Liver (tissue), 9 donors: ENCODE data around the gene CACHD1. TPM values are rescaled to one million over a fixed set of nuclear protein-coding genes. Genes with fewer than 3 reads are reported as not detected.

Source experiments
- DNase-seq: peaks from one replicate; pipeline ENCODE4 v3.0.0-alpha.2; 2017; ENCODE audit warnings: low spot score
- H3K27ac ChIP-seq, 2 donors: one replicate each; pipeline ENCODE4 v1.7.0; 2013; ENCODE audit warnings: inconsistent platforms in 2 of 2, low read length in 2 of 2, control low read depth in 1 of 2, low read depth in 1 of 2, mild to moderate bottlenecking in 1 of 2
- H3K27me3 ChIP-seq, 4 donors: one replicate each; pipeline versions ENCODE4 v1.6.1 to v1.7.0; 2013; ENCODE audit warnings: low read length in 3 of 4, inconsistent platforms in 1 of 4, mild to moderate bottlenecking in 1 of 4, moderate library complexity in 1 of 4; ENCODE audit not compliant: control insufficient read depth in 4 of 4, insufficient read depth in 4 of 4
- H3K36me3 ChIP-seq, 4 donors: one replicate each; pipeline versions ENCODE4 v1.6.1 to v1.7.0; 2013; ENCODE audit warnings: low read length in 3 of 4, mild to moderate bottlenecking in 3 of 4, low read depth in 1 of 4, moderate library complexity in 1 of 4; ENCODE audit not compliant: control insufficient read depth in 4 of 4, insufficient read depth in 3 of 4
- H3K4me1 ChIP-seq, 4 donors: one replicate each; pipeline versions ENCODE4 v1.6.1 to v1.7.0; 2013; ENCODE audit warnings: low read length in 3 of 4, mild to moderate bottlenecking in 3 of 4, moderate library complexity in 1 of 4; ENCODE audit not compliant: control insufficient read depth in 4 of 4, insufficient read depth in 4 of 4
- H3K4me3 ChIP-seq, 3 donors: one replicate each; pipeline versions ENCODE4 v1.6.1 to v1.7.0; 2013; ENCODE audit warnings: low read length in 3 of 3, control low read depth in 1 of 3, low read depth in 1 of 3, mild to moderate bottlenecking in 1 of 3
- H3K9ac ChIP-seq, 2 donors: one replicate each; pipeline ENCODE4 v1.7.0; 2013; ENCODE audit warnings: low read length in 2 of 2, mild to moderate bottlenecking in 2 of 2, moderate library complexity in 2 of 2, control low read depth in 1 of 2, low read depth in 1 of 2
- H3K9me3 ChIP-seq, 4 donors: one replicate each; pipeline versions ENCODE4 v1.6.1 to v1.7.0; 2013; ENCODE audit warnings: low read length in 3 of 4; ENCODE audit not compliant: control insufficient read depth in 4 of 4
- ATF3 ChIP-seq: IDR thresholded peaks from 2 replicates; pipeline ENCODE4 v1.6.1; 2016; ENCODE audit warnings: antibody characterized with exemption
- CTCF ChIP-seq: fragments of 150-350 bp; IDR thresholded peaks from 2 replicates; pipeline ENCODE4 v1.5.1; 2017; ENCODE audit warnings: improper control_type of control experiment, low read depth, low read length; ENCODE audit not compliant: missing input control
- EGR1 ChIP-seq, 2 donors: IDR thresholded peaks; 2 replicates each; pipeline ENCODE4 v1.6.1; 2016 to 2018; ENCODE audit warnings: antibody characterized with exemption in 2 of 2, low read depth in 2 of 2
- FOXA1 ChIP-seq: IDR thresholded peaks from 2 replicates; pipeline ENCODE4 v1.6.1; 2016; ENCODE audit warnings: antibody characterized with exemption
- GABPA ChIP-seq, 2 donors: IDR thresholded peaks in 1 of 2; conservative IDR thresholded peaks in 1 of 2; 2 replicates each; pipeline ENCODE4 v1.6.1; 2016; ENCODE audit warnings: antibody characterized with exemption in 2 of 2, mild to moderate bottlenecking in 1 of 2, moderate library complexity in 1 of 2
- HNF4A ChIP-seq, 2 donors: conservative IDR thresholded peaks; 2 replicates each; pipeline ENCODE4 v1.6.1; 2016; ENCODE audit warnings: antibody characterized with exemption in 2 of 2, mild to moderate bottlenecking in 2 of 2
- MAX ChIP-seq: IDR thresholded peaks from 2 replicates; pipeline ENCODE4 v1.6.1; 2016; ENCODE audit warnings: antibody characterized with exemption
- NR2F2 ChIP-seq: IDR thresholded peaks from 2 replicates; pipeline ENCODE4 v1.6.1; 2016; ENCODE audit warnings: antibody characterized with exemption
- RAD21 ChIP-seq, 2 donors: IDR thresholded peaks; 2 replicates each; pipeline ENCODE4 v1.6.1; 2016; ENCODE audit warnings: antibody characterized with exemption in 2 of 2, mild to moderate bottlenecking in 2 of 2
- TAF1 ChIP-seq: conservative IDR thresholded peaks from 2 replicates; pipeline ENCODE4 v1.6.1; 2016; ENCODE audit warnings: antibody characterized with exemption, mild to moderate bottlenecking
- ZBTB33 ChIP-seq: IDR thresholded peaks from 2 replicates; pipeline ENCODE4 v1.6.1; 2016; ENCODE audit warnings: antibody characterized with exemption
- WGBS: extraction: QIAGEN DNeasy Blood & Tissue Kit; methylation state at CpG from one replicate; pipeline ENCODE4 v1.1.7; 2013; 5-methylcytosine and 5-hydroxymethylcytosine counted together
- polyA plus RNA-seq, 2 donors: library from polyadenylated mRNA; stranded (reverse) in 1 of 2; unstranded in 1 of 2; fragments of 200-250 nt in 1 of 2; fragments of >200 nt in 1 of 2; fragmentation: Nextera tagmentation in 1 of 2; extraction: Ambion mirVana in 1 of 2; gene quantifications; one replicate each; pipeline versions ENCODE4 v1.2.1 to v1.2.3, GENCODE V29; 2013 to 2015
- total RNA-seq, 2 donors: library from RNA; depleted of rRNA; stranded (reverse); fragments of >200 nt; gene quantifications; one replicate each; pipeline ENCODE4 v1.2.3, GENCODE V29; 2014
- donor health status: healthy.
- donor health status: healthy.
- donor health status: healthy.
- donor health status: healthy.
- donor health status: healthy.

Gene CACHD1
- total and polyA plus RNA-seq, 4 donors: 0.68 to 4.2 (median 2.3) TPM

- Histone ChIP-seq H3K27ac (no peak overlapping the region), H3K36me3 (no peaks in the 10 kb centered on the region), H3K4me3 (no peak overlapping the region), H3K9ac (no peak overlapping the region), H3K27me3 (no peaks in the 10 kb centered on the region), H3K4me1 (no peaks in the 10 kb centered on the region), H3K9me3 (no peaks in the 10 kb centered on the region)
- TF ChIP-seq EGR1 (IDR thresholded peaks at IDR 0.05; ENCODE audit: low read depth in 2 of 2) (no peak), NR2F2 (no peak)
- WGBS: 74% methylated on average over 2 of the region's 2 CpGs
- no peak for DNase-seq
Measured at GRCh38 chr1:64616039-64616438, 146.1 kb downstream of the CACHD1 start.

GRCh38 chr1:64623750-64624191 is 153.8 kb downstream of the CACHD1 start:
- 63% methylated on average over 4 of the region's 4 CpGs for WGBS

GRCh38 chr1:64624218-64624713 is 154.3 kb downstream of the CACHD1 start:
- no peaks in the 10 kb centered on the region for H3K4me1 ChIP-seq
- H3K4me3 ChIP-seq: no peak overlapping the region
- no peak overlapping the region for H3K27ac ChIP-seq
- no peak overlapping the region for H3K9ac ChIP-seq
- TF ChIP-seq NR2F2 (peak; percentile 70), TAF1 (no peak)
- 73% methylated on average over 1 of the region's 1 CpG for WGBS
- no peaks in the 10 kb centered on the region for H3K36me3 ChIP-seq
- no peaks in the 10 kb centered on the region for H3K9me3 ChIP-seq
- no peak for DNase-seq
- no peaks in the 10 kb centered on the region for H3K27me3 ChIP-seq

More at GRCh38 chr1:64623750-64624191, 153.8 kb downstream of the CACHD1 start:
- Histone ChIP-seq H3K9me3 (no peaks in the 10 kb centered on the region), H3K27me3 (no peaks in the 10 kb centered on the region), H3K27ac (no peak overlapping the region), H3K4me1 (no peaks in the 10 kb centered on the region), H3K9ac (no peak overlapping the region), H3K4me3 (no peak overlapping the region), H3K36me3 (no peaks in the 10 kb centered on the region)
- no peak for TF ChIP-seq HNF4A (conservative IDR thresholded peaks at IDR 0.05)
- DNase-seq: no peak

- 64% methylated on average over 2 of the region's 2 CpGs for WGBS
- no peak overlapping the region for H3K4me3 ChIP-seq
- DNase-seq: no peak
- TF ChIP-seq CTCF: no peak
- TF ChIP-seq MAX: no peak
- no peak for TF ChIP-seq GABPA (IDR thresholded peaks at IDR 0.05 in 1 of 2, conservative IDR thresholded peaks at IDR 0.05 in 1 of 2)
- no peak for TF ChIP-seq ZBTB33
- TF ChIP-seq FOXA1: no peak
- no peak for TF ChIP-seq HNF4A (conservative IDR thresholded peaks at IDR 0.05)
- TF ChIP-seq RAD21 (IDR thresholded peaks at IDR 0.05): no peak
- TF ChIP-seq ATF3: no peak
- H3K27ac ChIP-seq: no peak overlapping the region
- no peaks in the 10 kb centered on the region for H3K27me3 ChIP-seq
- H3K9me3 ChIP-seq: no peaks in the 10 kb centered on the region
- H3K36me3 ChIP-seq: no peaks in the 10 kb centered on the region
- H3K9ac ChIP-seq: no peak overlapping the region
- H3K4me1 ChIP-seq: no peaks in the 10 kb centered on the region
Measured at GRCh38 chr1:64624808-64625207, 154.9 kb downstream of the CACHD1 start.
